NCI-H1417 (cell line): Measurements from ENCODE around the gene CD14.
"Not testable (repeated sequence)": the region's sequence is repeated elsewhere in the genome, so short reads cannot be mapped to it uniquely, and the experiment has no call there.

ENCODE experiments used
- DNase-seq, 3 experiments: peaks; one replicate each; lab custom pipeline; 2025; lab: John Stamatoyannopoulos, UW

The CD14 gene

DNA sequence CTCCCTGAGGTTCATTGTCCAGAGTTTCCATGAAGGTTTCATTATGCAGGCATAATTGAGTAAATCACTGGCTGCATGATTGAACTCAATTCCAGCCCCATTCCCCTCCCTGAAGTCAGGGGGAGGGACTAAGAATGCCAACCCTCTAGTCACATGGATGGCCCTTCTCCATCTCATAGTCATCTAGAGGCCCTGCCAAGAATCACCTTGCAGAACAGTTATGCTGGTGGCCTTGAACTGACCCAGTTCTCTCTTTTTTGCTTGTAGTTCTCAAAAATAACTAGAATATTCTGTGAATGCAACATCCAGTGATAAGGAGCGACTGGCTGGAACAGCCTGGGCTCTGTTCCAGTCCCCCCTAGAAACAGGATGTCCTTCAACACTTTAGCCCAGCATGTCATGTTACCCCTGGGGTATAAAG, 36.6 kb downstream of the CD14 start:
- DNase-seq = no peak

DNA sequence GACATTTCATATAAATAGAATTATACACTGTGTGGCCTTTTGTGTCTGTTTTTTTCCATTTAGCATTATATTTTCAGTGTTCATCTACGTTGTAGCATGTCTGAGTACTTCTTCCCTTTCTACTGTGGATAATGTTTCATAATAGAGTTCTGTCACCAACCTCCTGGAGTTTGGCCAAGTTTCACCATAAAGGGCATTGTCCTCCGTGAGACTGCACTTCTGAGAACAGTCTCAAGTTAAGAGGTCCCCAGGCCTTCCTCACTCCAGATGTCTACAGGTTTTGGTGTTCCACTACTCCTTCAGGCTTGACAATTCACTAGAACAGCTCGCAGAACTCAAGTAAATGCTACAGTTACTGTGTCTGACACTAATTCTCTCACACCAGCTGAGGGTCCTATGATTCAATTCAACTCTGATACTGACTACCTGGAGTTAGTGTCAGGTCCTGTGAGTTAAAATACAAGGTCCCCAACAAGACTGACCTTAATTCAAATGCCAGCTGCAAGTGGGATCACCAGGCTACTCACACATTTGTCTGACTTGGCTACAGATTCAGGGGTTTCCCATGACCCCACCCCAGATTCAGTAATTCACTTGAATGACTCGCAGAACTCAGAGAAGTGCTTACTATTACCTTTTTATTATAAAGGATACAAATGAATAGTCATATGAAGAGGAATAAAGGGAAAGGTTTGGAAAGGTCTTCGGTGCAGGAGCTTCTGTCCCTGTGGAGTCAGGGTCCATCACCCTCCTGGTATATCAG, 37.3 kb downstream of the CD14 start:
- DNase-seq = no peak

DNA sequence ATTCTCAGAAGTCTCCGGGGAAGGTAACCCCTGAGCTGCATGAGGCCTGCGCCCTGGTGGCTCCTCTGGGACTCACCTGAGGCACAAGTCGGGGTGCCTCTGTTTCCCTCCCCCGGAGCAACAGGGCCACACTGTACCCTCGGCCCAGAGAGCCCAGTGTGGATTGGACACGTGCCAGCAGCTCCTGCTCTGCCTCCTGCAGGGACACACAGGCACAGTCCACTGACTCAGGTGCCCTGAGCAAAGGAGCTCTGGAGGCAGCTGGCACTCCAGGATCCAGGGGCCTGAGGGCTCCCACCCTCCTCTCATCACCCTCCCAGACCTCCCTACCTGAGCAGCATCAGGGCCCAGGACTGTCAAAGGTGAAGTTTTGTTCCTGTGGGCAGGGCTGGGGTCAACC, 38.8 kb downstream of the CD14 start:
- DNase-seq = no peak

DNA sequence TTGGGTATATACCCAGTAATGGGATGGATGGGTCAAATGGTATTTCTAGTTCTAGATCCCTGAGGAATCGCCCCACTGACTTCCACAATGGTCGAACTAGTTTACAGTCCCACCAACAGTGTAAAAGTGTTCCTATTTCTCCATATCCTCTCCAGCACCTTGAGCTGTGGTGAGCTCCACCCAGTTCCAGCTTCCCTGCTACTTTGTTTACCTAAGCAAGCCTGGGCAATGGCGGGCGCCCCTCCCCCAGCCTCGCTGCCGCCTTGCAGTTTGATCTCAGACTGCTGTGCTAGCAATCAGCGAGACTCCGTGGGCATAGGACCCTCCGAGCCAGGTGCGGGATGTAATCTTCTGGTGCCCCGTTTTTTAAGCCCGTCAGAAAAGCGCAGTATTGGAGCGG, 39.9 kb downstream of the CD14 start:
- not testable (repeated sequence) for DNase-seq

DNA sequence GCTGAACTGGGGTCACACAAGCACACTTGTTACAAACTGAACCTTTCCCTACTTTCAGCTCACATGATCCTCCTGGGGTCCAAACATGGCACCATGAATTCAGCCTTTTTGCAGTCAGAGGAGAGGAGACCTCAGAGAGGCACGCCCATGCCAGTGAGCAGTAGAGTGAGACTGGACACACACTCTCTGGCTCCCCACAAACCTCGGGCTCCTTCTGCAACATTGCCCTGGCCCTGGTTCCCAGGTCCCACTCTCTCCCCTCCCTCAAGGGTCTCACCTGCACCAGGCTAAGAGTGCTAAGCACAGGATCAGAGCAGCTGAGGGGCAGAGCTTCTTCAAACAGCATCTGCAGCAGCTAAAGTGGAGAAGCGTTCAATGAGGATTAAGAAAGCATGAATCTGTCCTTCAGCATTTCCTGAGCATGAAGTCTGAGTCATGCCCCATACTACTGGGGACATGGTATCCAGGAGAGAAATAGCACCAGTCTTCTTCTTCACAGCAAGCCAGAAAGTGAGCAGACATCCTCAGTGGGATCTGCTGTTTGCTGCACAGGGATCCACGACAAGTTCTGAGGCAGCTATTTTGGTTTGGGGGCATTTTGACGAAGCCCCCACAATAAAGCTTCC, 41.1 kb downstream of the CD14 start:
- DNase-seq = no peak

DNA sequence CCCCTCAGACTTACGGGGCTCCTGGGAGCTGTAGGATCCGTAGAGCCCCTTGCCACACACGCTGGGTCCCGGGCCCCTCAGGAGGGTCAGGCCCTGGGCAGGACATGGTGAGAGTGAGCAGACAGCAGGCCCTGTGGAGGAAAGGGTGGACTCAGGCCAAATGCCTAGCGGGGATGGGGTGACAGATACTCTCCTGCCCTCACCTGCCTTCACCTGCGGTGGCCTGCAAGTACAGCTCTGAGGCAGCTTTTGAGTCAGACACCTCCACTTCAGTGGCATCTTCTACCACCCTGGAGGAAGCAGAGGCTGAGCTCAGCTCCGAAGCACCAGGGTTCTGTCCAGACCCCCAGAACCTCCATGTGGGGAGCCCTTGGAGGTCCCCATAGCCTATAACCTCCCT, 42.1 kb downstream of the CD14 start:
- no peak for DNase-seq

DNA sequence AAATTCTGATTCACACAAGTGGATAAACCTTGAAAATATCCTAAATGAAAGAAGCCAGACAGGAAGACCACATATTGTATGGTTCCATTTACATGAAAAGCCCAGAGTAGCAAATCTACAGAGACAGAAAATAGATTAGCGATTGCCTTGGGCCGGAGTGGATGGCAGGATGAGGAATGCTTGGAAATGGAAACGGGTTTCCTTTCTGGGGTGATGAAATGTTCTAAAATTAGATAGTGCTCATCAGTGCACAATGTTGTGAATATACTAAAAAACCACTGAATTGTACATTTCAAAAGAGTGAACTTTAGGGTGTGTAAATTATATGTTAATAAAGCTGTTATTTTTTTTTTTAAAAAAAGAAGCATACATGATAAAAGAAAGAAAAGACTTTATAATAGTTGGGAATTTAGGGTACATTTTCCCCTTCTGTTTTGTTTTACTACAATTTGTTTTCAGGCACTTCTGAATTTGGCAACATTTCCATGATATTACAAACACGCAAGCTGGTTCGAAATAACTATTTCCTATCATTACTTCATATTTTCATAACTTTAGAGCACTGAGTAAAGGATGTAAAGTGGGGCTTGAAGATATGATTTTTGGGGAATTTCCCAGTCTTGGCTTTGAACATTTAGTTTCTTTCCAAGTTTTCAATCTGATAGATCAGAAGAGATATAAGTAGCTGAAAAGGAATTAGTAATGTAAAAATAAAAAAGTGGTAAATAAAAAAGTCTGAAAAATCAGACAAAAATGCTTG, 44.5 kb downstream of the CD14 start:
- DNase-seq = no peak

DNA sequence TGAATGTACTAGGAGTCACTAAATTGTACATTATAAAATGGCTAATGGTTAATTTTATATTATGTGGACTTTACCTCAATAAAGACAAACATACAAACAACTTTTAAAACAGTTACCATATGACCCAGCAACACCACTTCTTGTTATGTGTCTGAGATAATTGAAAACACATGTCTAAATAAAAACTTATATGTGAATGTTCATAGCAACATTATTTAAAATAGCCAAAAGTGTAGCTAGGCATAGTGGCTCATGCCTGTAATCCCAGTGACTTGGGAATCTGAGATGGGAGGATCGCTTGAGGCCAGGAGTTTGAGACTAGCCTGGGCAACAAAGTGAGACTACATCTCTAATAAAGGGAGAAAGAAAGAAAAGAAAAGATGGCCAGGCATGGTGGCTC, 45.5 kb downstream of the CD14 start:
- no peak for DNase-seq
